Endothelial cell (in vitro differentiated cells): Measurements from ENCODE around the gene E4F1. TPM values are rescaled to one million over a fixed set of nuclear protein-coding genes. Genes with fewer than 3 reads are reported as not detected.

Experiments
- DNase-seq: peaks from one replicate; pipeline ENCODE4 v3.0.0; 2021; ENCODE audit warnings: low spot score
- H3K27ac Mint-ChIP-seq: one replicate; pipeline ENCODE4 v1.8.0; 2021; ENCODE audit warnings: mixed read lengths, inconsistent platforms; ENCODE audit not compliant: unreplicated experiment
- H3K27me3 Mint-ChIP-seq: one replicate; pipeline ENCODE4 v1.8.0; 2021; ENCODE audit warnings: mild to moderate bottlenecking, moderate library complexity, mixed read lengths, inconsistent platforms; ENCODE audit not compliant: unreplicated experiment
- H3K36me3 Mint-ChIP-seq: one replicate; pipeline ENCODE4 v1.8.0; 2021; ENCODE audit warnings: mild to moderate bottlenecking, low read depth, mixed read lengths, inconsistent platforms; ENCODE audit not compliant: unreplicated experiment
- H3K4me1 Mint-ChIP-seq: one replicate; pipeline ENCODE4 v1.8.0; 2021; ENCODE audit warnings: mild to moderate bottlenecking, mixed read lengths, inconsistent platforms; ENCODE audit not compliant: unreplicated experiment
- H3K4me3 Mint-ChIP-seq: one replicate; pipeline ENCODE4 v1.8.0; 2021; ENCODE audit warnings: mild to moderate bottlenecking, mixed read lengths, inconsistent platforms; ENCODE audit not compliant: unreplicated experiment
- H3K9me3 Mint-ChIP-seq: one replicate; pipeline ENCODE4 v1.8.0; 2021; ENCODE audit warnings: mixed read lengths, inconsistent platforms; ENCODE audit not compliant: unreplicated experiment
- CTCF ChIP-seq: fragments of 200-600 bp; sonication (generic); IDR thresholded peaks from one replicate; pipeline ENCODE4 v1.5.0; 2021; ENCODE audit warnings: antibody characterized with exemption; ENCODE audit not compliant: unreplicated experiment
- total RNA-seq: library from RNA; stranded (reverse); fragmentation: NEBNext Ultra II Directional; extraction: Animal tissue kit (Norgen Biotek cat#: 25700); gene quantifications from one replicate; pipeline ENCODE4 v1.2.1, GENCODE V29; 2021; ENCODE audit not compliant: unreplicated experiment

The E4F1 gene
- total RNA-seq, 1 donor from 2014 or later, result 35.9 TPM

- no peak overlapping the region for H3K4me3 Mint-ChIP-seq
- no peaks in the 10 kb centered on the region for H3K4me1 Mint-ChIP-seq
- no peak for TF ChIP-seq CTCF
- peaks cover 9% of the 10 kb centered on the region for H3K27me3 Mint-ChIP-seq
- no peaks in the 10 kb centered on the region for H3K36me3 Mint-ChIP-seq
- no peaks in the 10 kb centered on the region for H3K9me3 Mint-ChIP-seq
- DNase-seq, result no peak
- no peak overlapping the region for H3K27ac Mint-ChIP-seq
Observed at GRCh38 chr16:2235695-2236336, 12.4 kb downstream of the E4F1 start.

GRCh38 chr16:2236337-2237101 lies 13.1 kb downstream of the E4F1 start, which contains the start of gene DNASE1L2:
DNASE1L2 (plus strand) TSS chr16:2236444; CDS start chr16:2236817, 373 bp downstream.
- no peak within 1 kb of the TSS for H3K27ac Mint-ChIP-seq
- H3K9me3 Mint-ChIP-seq, result no peaks in the 10 kb centered on the region
- H3K4me3 Mint-ChIP-seq, result no peak within 1 kb of the TSS
- H3K27me3 Mint-ChIP-seq, result peaks cover 9% of the 10 kb centered on the region
- DNase-seq, result peak; percentile 48
- no peaks in the 10 kb centered on the region for H3K36me3 Mint-ChIP-seq
- H3K4me1 Mint-ChIP-seq, result no peaks in the 10 kb centered on the region
- no peak for TF ChIP-seq CTCF

DNA sequence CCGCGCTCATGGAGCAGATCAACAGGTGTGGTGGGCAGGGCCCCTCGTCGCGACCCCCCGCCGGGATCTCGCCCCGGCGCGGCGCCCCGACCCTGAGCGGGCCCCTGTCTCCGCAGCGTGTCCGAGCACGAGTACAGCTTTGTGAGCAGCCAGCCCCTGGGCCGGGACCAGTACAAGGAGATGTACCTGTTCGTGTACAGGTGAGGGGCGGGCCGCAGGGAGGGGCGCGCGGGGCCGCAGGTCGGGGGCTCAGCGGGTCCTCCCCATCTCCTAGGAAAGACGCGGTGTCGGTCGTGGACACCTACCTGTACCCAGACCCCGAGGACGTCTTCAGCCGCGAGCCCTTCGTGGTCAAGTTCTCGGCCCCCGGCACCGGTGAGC lies 13.7 kb downstream of the E4F1 start:
- H3K36me3 Mint-ChIP-seq, result no peaks in the 10 kb centered on the region
- H3K4me1 Mint-ChIP-seq, result no peaks in the 10 kb centered on the region
- H3K9me3 Mint-ChIP-seq, result no peaks in the 10 kb centered on the region
- no peak overlapping the region for H3K4me3 Mint-ChIP-seq
- no peak for DNase-seq
- peaks cover 7% of the 10 kb centered on the region for H3K27me3 Mint-ChIP-seq
- TF ChIP-seq CTCF, result no peak
- no peak overlapping the region for H3K27ac Mint-ChIP-seq

- Mint-ChIP-seq H3K9me3 (no peaks in the 10 kb centered on the region), H3K4me1 (no peaks in the 10 kb centered on the region), H3K36me3 (peaks cover 4% of the 10 kb centered on the region), H3K4me3 (no peak overlapping the region), H3K27me3 (peaks cover 7% of the 10 kb centered on the region), H3K27ac (no peak overlapping the region)
- TF ChIP-seq CTCF, result no peak
- no peak for DNase-seq
Observed at GRCh38 chr16:2237493-2238149, 14.2 kb downstream of the E4F1 start.
